ENCODE results near the gene ZFYVE28. TPM values are rescaled to one million over a fixed set of nuclear protein-coding genes. Genes with fewer than 3 reads are reported as not detected.

ZFYVE28 gene
- total and polyA plus RNA-seq, 9 donors: 1.3 to 12.1 (median 8.6) TPM

DNA sequence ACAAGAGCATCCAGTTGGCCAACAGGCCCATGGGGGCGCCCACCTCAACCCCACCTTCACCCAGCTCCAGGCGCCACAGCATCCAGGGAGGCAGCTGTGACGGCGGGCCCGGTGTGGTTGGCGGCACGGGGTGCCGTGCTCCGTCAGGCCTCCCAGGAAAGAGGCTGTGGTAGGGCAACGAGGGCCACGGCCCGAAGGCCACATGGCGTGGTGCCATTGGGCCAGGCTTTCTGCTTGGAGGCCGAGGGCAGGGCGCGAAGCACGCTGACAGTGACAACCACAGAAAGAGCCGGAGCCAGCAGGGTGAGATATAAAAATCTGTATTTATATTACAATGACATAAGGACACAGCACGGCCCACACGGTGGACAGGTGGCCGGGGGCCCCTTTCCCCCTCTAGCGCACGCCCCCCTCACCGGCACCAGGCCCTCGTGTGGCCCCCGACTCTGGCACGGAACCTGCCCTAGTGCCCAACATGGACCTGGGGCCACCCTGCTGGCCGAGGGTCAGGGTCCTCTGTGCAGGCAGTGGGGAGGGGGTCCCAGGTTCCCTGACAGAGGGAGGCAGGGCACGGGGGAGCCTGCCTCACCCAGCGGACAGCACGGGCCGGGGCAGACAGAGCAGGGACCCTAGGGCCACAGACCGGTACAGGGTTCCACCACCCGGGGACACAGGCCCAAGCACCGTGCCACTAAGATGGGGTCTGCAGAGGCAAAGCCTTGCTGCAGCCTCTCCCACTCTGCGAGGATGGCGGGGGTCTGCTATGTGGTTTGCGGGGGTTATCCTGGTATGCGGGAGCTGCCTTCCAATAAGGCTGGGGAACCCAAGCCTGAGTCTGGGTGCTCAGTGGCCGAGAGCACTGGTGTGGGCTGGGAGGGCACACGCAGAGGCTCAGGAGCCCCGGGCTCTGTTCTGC lies 171.1 kb downstream of the ZFYVE28 start:
- 85 to 87% (median 87%) methylated on average over 38 to 42 of the region's 42 CpGs for WGBS, 3 donors
- Histone ChIP-seq H3K4me3 (no peak overlapping the region), H3K9me3 (no peaks in the 10 kb centered on the region), H3K27me3 (no peaks in the 10 kb centered on the region), H3K36me3 (no peaks in the 10 kb centered on the region), H3K4me1 (ENCODE audit: insufficient read depth) (peaks cover 13% of the 10 kb centered on the region), H3K27ac (no peak overlapping the region)
- TF ChIP-seq EP300 (IDR thresholded peaks at IDR 0.05): no peak
- TF ChIP-seq, protein P1, sequence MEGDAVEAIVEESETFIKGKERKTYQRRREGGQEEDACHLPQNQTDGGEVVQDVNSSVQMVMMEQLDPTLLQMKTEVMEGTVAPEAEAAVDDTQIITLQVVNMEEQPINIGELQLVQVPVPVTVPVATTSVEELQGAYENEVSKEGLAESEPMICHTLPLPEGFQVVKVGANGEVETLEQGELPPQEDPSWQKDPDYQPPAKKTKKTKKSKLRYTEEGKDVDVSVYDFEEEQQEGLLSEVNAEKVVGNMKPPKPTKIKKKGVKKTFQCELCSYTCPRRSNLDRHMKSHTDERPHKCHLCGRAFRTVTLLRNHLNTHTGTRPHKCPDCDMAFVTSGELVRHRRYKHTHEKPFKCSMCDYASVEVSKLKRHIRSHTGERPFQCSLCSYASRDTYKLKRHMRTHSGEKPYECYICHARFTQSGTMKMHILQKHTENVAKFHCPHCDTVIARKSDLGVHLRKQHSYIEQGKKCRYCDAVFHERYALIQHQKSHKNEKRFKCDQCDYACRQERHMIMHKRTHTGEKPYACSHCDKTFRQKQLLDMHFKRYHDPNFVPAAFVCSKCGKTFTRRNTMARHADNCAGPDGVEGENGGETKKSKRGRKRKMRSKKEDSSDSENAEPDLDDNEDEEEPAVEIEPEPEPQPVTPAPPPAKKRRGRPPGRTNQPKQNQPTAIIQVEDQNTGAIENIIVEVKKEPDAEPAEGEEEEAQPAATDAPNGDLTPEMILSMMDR (IDR thresholded peaks at IDR 0.05): no peak
- TF ChIP-seq POLR2A (IDR thresholded peaks at IDR 0.05): no peak
- DNase-seq: peak in 4 of 5 donors; percentile 16 to 37 (median 32)
- intact Hi-C loops (cut with DNase I): loop anchor here in 2 of 4 donors (5.0 to 10.0 kb wide), 2 partner anchors 170 to 217 kb away; partner anchors contain the start of genes CFAP99 (in 1 of the 2), RNF4 (in 1 of the 2) and ZFYVE28 (in 1 of the 2)

DNA sequence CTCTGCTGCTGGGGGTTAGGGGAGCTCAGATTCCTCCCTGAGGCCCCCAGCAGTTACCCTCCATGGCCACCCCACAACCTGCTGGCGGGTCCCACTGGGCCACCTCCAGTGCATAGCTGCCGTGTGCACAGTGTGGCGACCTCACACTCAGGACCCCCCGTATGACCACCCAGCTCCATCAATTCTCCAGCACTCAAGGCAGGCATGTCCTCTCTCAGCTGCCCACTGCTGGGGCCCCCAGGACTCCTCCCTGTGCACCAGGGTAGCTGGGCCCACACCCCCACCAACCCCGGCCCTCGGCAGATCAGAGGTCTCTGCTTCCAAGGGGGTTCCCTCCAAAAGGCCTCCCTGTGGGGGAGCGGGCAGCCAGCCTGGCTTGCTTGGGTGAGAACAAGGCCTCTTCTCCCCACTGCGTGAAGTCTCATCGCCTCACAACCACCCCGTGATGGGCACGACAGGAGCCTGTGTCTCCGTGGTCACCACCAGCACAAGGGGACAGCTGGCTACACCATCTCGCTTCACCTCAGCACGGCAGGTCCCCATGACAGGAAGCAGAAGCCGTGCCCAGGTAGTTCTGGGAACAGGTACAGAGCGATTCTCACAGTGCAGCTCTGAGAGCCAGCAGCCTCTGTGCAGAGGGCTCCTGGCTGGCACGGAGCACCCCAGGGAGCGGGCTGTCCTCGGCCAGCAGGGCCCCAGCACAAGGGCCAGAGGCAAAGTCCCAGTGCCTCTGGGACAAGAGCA lies 171.9 kb downstream of the ZFYVE28 start:
- Histone ChIP-seq H3K9me3 (no peaks in the 10 kb centered on the region), H3K27ac (no peak overlapping the region), H3K4me1 (ENCODE audit: insufficient read depth) (peaks cover 15% of the 10 kb centered on the region), H3K4me3 (no peak overlapping the region), H3K36me3 (no peaks in the 10 kb centered on the region), H3K27me3 (no peaks in the 10 kb centered on the region)
- WGBS, 3 donors: 89 to 93% (median 91%) methylated on average over 13 to 19 of the region's 19 CpGs
- intact Hi-C loops (cut with DNase I): loop anchor here in 2 of 4 donors (5.0 to 10.0 kb wide), 2 partner anchors 171 to 218 kb away; partner anchors contain the start of genes CFAP99 (in 1 of the 2), RNF4 (in 1 of the 2) and ZFYVE28 (in 1 of the 2)
- DNase-seq: peak in 2 of 5 donors; percentile 9 to 21
- TF ChIP-seq, protein P1 (IDR thresholded peaks at IDR 0.05): no peak

- Histone ChIP-seq H3K9me3 (no peaks in the 10 kb centered on the region), H3K27ac (peak overlapping the region; percentile 1 to 37), H3K27me3 (no peaks in the 10 kb centered on the region), H3K4me3 (no peak overlapping the region), H3K36me3 (no peaks in the 10 kb centered on the region), H3K4me1 (ENCODE audit: insufficient read depth) (peaks cover 15% of the 10 kb centered on the region)
- TF ChIP-seq POLR2A (IDR thresholded peaks at IDR 0.05): no peak
- TF ChIP-seq, protein P1 (IDR thresholded peaks at IDR 0.05): no peak
- WGBS, 3 donors: 60 to 73% (median 62%) methylated on average over 7 of the region's 7 CpGs
- DNase-seq: peak in 2 of 5 donors; percentile 11 to 17
- intact Hi-C loops (cut with DNase I): loop anchor here in 2 of 4 donors (5.0 to 10.0 kb wide), 2 partner anchors 171 to 219 kb away; partner anchors contain the start of genes CFAP99 (in 1 of the 2), RNF4 (in 1 of the 2) and ZFYVE28 (in 1 of the 2)
Measured at GRCh38 chr4:2245787-2246275, 172.6 kb downstream of the ZFYVE28 start.

Data from ovary (tissue), 9 donors.